GM19463 (cell line): Measurements from ENCODE around the gene NDUFV2.
"Not testable (repeated sequence)": the region's sequence is repeated elsewhere in the genome, so short reads cannot be mapped to it uniquely, and the experiment has no call there.

ENCODE experiments used
- ATAC-seq: cut with Tn5 transposase; IDR thresholded peaks from one replicate; pipeline ENCODE4 v1.9.1; 2021; ENCODE audit warnings: mild to moderate bottlenecking, moderate library complexity; ENCODE audit not compliant: unreplicated experiment

Gene NDUFV2

GRCh38 chr18:9148203-9148552 lies 45.7 kb downstream of the NDUFV2 start:
- ATAC-seq: no peak

GRCh38 chr18:9150121-9150520 lies 47.6 kb downstream of the NDUFV2 start:
- ATAC-seq: no peak

- no peak for ATAC-seq
Observed at GRCh38 chr18:9153256-9153655, 50.8 kb downstream of the NDUFV2 start.

- no peak for ATAC-seq
Observed at GRCh38 chr18:9156604-9157249, 54.2 kb downstream of the NDUFV2 start.

GRCh38 chr18:9157806-9158205 lies 55.3 kb downstream of the NDUFV2 start:
- ATAC-seq: no peak

GRCh38 chr18:9160014-9160413 lies 57.5 kb downstream of the NDUFV2 start:
- ATAC-seq: no peak

GRCh38 chr18:9162663-9163062 lies 60.2 kb downstream of the NDUFV2 start:
- ATAC-seq: not testable (repeated sequence)

GRCh38 chr18:9164149-9164548 lies 61.6 kb downstream of the NDUFV2 start:
- ATAC-seq: not testable (repeated sequence)

- not testable (repeated sequence) for ATAC-seq
Observed at GRCh38 chr18:9165883-9166282, 63.4 kb downstream of the NDUFV2 start.

- not testable (repeated sequence) for ATAC-seq
Observed at GRCh38 chr18:9169515-9169914, 67.0 kb downstream of the NDUFV2 start.

GRCh38 chr18:9171919-9172318 lies 69.4 kb downstream of the NDUFV2 start:
- ATAC-seq: not testable (repeated sequence)

- no peak for ATAC-seq
Observed at GRCh38 chr18:9172506-9173127, 70.1 kb downstream of the NDUFV2 start.

GRCh38 chr18:9173770-9174233 lies 71.3 kb downstream of the NDUFV2 start:
- ATAC-seq: no peak

GRCh38 chr18:9174302-9174701 lies 71.8 kb downstream of the NDUFV2 start:
- no peak for ATAC-seq

- no peak for ATAC-seq
Observed at GRCh38 chr18:9175115-9175514, 72.6 kb downstream of the NDUFV2 start.

GRCh38 chr18:9177031-9177430 lies 74.5 kb downstream of the NDUFV2 start:
- ATAC-seq: no peak

GRCh38 chr18:9177466-9177865 lies 75.0 kb downstream of the NDUFV2 start:
- no peak for ATAC-seq

- no peak for ATAC-seq
Observed at GRCh38 chr18:9178557-9178956, 76.1 kb downstream of the NDUFV2 start.

- no peak for ATAC-seq
Observed at GRCh38 chr18:9181275-9181674, 78.8 kb downstream of the NDUFV2 start.

- no peak for ATAC-seq
Observed at GRCh38 chr18:9182852-9183399, 80.4 kb downstream of the NDUFV2 start.
